PC-3 (cell line): ENCODE data around the gene SLC6A3.
"Not testable (repeated sequence)": the region's sequence is repeated elsewhere in the genome, so short reads cannot be mapped to it uniquely, and the experiment has no call there.

Experiments used
- EZH2 ChIP-seq: fragments of 300-600 bp; sonication (generic); IDR thresholded peaks from one replicate; pipeline ENCODE4 v1.6.1; 2017; ENCODE audit warnings: antibody characterized with exemption, mild to moderate bottlenecking, low read length; ENCODE audit not compliant: unreplicated experiment
- EZH2phosphoT487 ChIP-seq: fragments of 300-600 bp; sonication (generic); IDR thresholded peaks from 2 replicates; pipeline ENCODE4 v1.6.1; 2018; ENCODE audit warnings: mild to moderate bottlenecking, antibody characterized with exemption, low read length, borderline replicate concordance
- TF ChIP-seq, protein P1 (sequence below): fragments of 300-600 bp; sonication (generic); conservative IDR thresholded peaks from 2 replicates; pipeline ENCODE4 v1.5.1; 2017; ENCODE audit warnings: antibody characterized with exemption, low read depth, mild to moderate bottlenecking, low read length

DNA sequence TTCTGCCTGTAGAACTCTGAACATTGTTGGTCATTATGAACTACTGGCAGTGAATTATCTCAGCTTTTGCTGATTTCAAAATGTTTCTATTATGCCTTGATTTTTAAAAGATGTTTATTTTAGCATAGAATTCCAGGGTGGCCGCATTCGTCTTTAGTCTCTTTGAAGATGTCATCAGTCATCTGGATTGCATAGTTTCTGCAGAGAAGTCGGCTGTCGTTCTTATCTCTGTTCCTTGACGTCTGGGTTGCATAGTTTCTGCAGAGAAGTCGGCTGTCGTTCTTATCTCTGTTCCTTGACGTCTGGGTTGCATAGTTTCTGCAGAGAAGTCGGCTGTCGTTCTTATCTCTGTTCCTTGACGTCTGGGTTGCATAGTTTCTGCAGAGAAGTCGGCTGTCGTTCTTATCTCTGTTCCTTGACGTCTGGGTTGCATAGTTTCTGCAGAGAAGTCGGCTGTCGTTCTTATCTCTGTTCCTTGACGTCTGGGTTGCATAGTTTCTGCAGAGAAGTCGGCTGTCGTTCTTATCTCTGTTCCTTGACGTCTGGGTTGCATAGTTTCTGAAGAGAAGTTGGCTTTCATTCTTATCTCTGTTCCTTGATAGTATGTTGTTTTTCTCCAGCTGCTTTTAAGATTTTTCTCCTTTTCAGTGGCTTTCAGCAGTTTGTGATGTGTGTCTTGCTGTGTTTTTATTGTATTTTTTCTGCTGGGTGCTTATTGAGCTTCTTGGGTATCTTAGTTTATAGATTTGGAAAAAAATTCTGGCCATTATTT is 11.1 kb upstream of the SLC6A3 start:
- TF ChIP-seq, protein P1, sequence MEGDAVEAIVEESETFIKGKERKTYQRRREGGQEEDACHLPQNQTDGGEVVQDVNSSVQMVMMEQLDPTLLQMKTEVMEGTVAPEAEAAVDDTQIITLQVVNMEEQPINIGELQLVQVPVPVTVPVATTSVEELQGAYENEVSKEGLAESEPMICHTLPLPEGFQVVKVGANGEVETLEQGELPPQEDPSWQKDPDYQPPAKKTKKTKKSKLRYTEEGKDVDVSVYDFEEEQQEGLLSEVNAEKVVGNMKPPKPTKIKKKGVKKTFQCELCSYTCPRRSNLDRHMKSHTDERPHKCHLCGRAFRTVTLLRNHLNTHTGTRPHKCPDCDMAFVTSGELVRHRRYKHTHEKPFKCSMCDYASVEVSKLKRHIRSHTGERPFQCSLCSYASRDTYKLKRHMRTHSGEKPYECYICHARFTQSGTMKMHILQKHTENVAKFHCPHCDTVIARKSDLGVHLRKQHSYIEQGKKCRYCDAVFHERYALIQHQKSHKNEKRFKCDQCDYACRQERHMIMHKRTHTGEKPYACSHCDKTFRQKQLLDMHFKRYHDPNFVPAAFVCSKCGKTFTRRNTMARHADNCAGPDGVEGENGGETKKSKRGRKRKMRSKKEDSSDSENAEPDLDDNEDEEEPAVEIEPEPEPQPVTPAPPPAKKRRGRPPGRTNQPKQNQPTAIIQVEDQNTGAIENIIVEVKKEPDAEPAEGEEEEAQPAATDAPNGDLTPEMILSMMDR = not testable (repeated sequence)
- TF ChIP-seq EZH2, EZH2phosphoT487: not testable (repeated sequence)
